Stimulated activated CD8-positive, alpha-beta memory T cell treated with anti-CD3 and anti-CD28 coated beads, Interleukin-7, amount 100 ng/mL, for 4 hours (primary cell): ENCODE measurements around the gene KCNIP3.
"Not testable (repeated sequence)": the region's sequence is repeated elsewhere in the genome, so short reads cannot be mapped to it uniquely, and the experiment has no call there.

Experiments used
- DNase-seq, 2 donors: peaks; one replicate each; pipeline ENCODE4 v3.0.0-alpha.2; 2020; ENCODE audit warnings: low read depth in 2 of 2

KCNIP3 gene

GRCh38 chr2:95386031-95386430 lies 88.9 kb downstream of the KCNIP3 start:
- DNase-seq = no peak

GRCh38 chr2:95387358-95387757 lies 90.2 kb downstream of the KCNIP3 start:
- no peak for DNase-seq

GRCh38 chr2:95388091-95388692 lies 91.0 kb downstream of the KCNIP3 start:
- DNase-seq = no peak

GRCh38 chr2:95388856-95389244 lies 91.7 kb downstream of the KCNIP3 start:
- DNase-seq = no peak

- DNase-seq = no peak
Measured at GRCh38 chr2:95389245-95390119, 92.3 kb downstream of the KCNIP3 start.

GRCh38 chr2:95390272-95390880 lies 93.2 kb downstream of the KCNIP3 start:
- DNase-seq = no peak

- no peak for DNase-seq
Measured at GRCh38 chr2:95390881-95391321, 93.8 kb downstream of the KCNIP3 start.

GRCh38 chr2:95391641-95392310 lies 94.6 kb downstream of the KCNIP3 start:
- DNase-seq = no peak

GRCh38 chr2:95392320-95392719 lies 95.2 kb downstream of the KCNIP3 start:
- DNase-seq = no peak

GRCh38 chr2:95392730-95393455 lies 95.7 kb downstream of the KCNIP3 start:
- no peak for DNase-seq

GRCh38 chr2:95393901-95394300 lies 96.8 kb downstream of the KCNIP3 start:
- DNase-seq = no peak

- no peak for DNase-seq
Measured at GRCh38 chr2:95399061-95399460, 101.9 kb downstream of the KCNIP3 start.

GRCh38 chr2:95401480-95401879 lies 104.3 kb downstream of the KCNIP3 start:
- DNase-seq = no peak

- not testable (repeated sequence) for DNase-seq
Measured at GRCh38 chr2:95402004-95402369, 104.8 kb downstream of the KCNIP3 start.

GRCh38 chr2:95402370-95403203 lies 105.4 kb downstream of the KCNIP3 start, which contains the start of gene FAHD2A:
TSS of gene FAHD2A (plus strand) at chr2:95402708. CDS start at chr2:95405559, 2,851 bp downstream.
- DNase-seq = peak; percentile 87 to 91

GRCh38 chr2:95403204-95403721 lies 106.1 kb downstream of the KCNIP3 start:
- peak in 1 of 2 donors; percentile 23 for DNase-seq

GRCh38 chr2:95403824-95404223 lies 106.7 kb downstream of the KCNIP3 start:
- DNase-seq = not testable (repeated sequence)

- not testable (repeated sequence) for DNase-seq
Measured at GRCh38 chr2:95404676-95405075, 107.5 kb downstream of the KCNIP3 start.

GRCh38 chr2:95411239-95411638 lies 114.1 kb downstream of the KCNIP3 start:
- DNase-seq = not testable (repeated sequence)

- peak; percentile 16 to 18 for DNase-seq
Measured at GRCh38 chr2:95414015-95414594, 117.0 kb downstream of the KCNIP3 start.
